Astrocyte of the cerebellum (primary cell): ENCODE measurements around the gene OR5H15.
"Not testable (repeated sequence)": the region's sequence is repeated elsewhere in the genome, so short reads cannot be mapped to it uniquely, and the experiment has no call there.

Experiments used
- DNase-seq: peaks from one replicate; pipeline ENCODE4 v3.0.0-alpha.2; 2011; ENCODE audit warnings: low read depth
- H3K4me3 ChIP-seq: 2 replicates; pipeline ENCODE4 v1.5.1; 2011; ENCODE audit warnings: mild to moderate bottlenecking, low read depth, low read length, moderate library complexity
- in situ Hi-C: cut with HindIII; loops from 2 replicates; pipeline ENCODE4 v1.10.0; 2017; ENCODE audit warnings: low sequenced_read_pairs
- TF ChIP-seq, protein P1 (sequence below): IDR thresholded peaks from 2 replicates; pipeline ENCODE4 v1.5.1; 2012; ENCODE audit warnings: low read length, low read depth, moderate library complexity, mild to moderate bottlenecking; ENCODE audit errors: missing control alignments

Gene OR5H15

GRCh38 chr3:98166396-98166795 lies at the start of gene OR5H15:
OR5H15 (plus strand) TSS chr3:98166696; CDS start chr3:98168700, 2,004 bp downstream.
- in situ Hi-C loops = no loop called here
- H3K4me3 ChIP-seq = no peak within 1 kb of the TSS
- DNase-seq = no peak
- TF ChIP-seq, protein P1, sequence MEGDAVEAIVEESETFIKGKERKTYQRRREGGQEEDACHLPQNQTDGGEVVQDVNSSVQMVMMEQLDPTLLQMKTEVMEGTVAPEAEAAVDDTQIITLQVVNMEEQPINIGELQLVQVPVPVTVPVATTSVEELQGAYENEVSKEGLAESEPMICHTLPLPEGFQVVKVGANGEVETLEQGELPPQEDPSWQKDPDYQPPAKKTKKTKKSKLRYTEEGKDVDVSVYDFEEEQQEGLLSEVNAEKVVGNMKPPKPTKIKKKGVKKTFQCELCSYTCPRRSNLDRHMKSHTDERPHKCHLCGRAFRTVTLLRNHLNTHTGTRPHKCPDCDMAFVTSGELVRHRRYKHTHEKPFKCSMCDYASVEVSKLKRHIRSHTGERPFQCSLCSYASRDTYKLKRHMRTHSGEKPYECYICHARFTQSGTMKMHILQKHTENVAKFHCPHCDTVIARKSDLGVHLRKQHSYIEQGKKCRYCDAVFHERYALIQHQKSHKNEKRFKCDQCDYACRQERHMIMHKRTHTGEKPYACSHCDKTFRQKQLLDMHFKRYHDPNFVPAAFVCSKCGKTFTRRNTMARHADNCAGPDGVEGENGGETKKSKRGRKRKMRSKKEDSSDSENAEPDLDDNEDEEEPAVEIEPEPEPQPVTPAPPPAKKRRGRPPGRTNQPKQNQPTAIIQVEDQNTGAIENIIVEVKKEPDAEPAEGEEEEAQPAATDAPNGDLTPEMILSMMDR = no peak

- DNase-seq = no peak
- no peak within 1 kb of the TSS for H3K4me3 ChIP-seq
- in situ Hi-C loops = no loop called here
- TF ChIP-seq, protein P1 = no peak
Measured at GRCh38 chr3:98130421-98130820, 36.1 kb upstream of the OR5H15 start, which contains the start of gene OR5H1. OR5H1 (plus strand) TSS chr3:98130721; CDS start chr3:98132698, 1,977 bp downstream.

DNA sequence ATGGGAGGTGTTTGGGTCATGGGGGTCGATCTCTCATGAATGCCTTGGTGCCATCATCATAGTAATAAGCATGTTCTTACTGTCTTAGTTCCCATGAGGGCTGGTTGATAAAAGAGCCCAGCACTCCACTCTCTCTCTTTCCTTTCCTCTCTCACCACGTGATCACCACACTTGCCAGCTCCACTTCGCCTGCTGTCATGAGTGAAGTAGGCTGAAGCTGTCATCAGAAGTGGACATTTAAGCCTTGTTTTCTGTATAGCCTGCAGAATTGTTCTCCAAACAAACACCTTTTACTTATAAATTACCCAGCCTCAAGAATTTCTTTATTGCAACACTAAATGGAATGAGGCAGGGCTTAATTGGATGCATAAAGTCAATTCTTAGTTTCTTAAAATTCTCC lies 29.9 kb upstream of the OR5H15 start:
- in situ Hi-C loops = no loop called here
- TF ChIP-seq, protein P1 = no peak
- H3K4me3 ChIP-seq = no peak overlapping the region
- DNase-seq = no peak

DNA sequence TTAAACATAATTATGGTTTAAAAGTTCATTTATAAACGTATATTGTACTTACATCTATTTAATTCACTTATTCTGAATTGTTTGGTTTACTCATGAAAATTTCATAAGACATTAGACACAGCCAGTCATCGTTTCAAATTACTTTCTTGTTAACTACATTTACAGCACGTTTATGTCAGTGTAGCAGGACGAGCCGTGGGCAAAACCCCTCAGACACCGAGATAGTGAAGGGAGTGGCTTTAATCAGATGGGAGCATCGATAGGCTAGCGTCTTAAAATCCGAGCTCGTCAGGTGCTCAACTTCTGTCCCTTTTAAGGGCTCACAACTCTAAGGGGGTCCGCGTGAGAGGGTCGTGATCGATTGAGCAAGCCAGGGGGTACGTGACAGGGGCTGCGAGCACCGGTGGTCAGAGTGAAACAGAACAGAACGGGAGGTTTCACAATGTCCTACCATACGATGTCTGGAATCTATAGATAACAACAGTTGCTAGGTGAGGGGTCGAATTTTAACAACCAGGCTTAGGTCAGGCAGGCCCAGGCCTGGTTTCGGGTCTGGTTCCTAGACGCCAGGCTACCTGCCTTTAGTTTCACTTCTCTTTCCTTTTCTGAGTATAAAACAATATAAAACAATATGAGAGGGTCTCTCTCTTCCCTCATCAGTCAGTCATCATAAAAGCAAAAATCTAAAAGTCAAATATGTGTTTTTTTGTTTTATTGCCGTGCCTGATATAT lies 28.5 kb upstream of the OR5H15 start:
- in situ Hi-C loops, H3K4me3 ChIP-seq, DNase-seq: not testable (repeated sequence)

GRCh38 chr3:98140531-98140930 lies 26.0 kb upstream of the OR5H15 start:
- no peak overlapping the region for H3K4me3 ChIP-seq
- TF ChIP-seq, protein P1 = no peak
- in situ Hi-C loops = no loop called here
- DNase-seq = no peak

- in situ Hi-C loops = no loop called here
- no peak for DNase-seq
- H3K4me3 ChIP-seq = no peak within 1 kb of the TSS
- TF ChIP-seq, protein P1 = no peak
Measured at GRCh38 chr3:98147179-98147578, 19.3 kb upstream of the OR5H15 start, which contains the start of gene OR5H14. OR5H14 (plus strand) TSS chr3:98147479; CDS start chr3:98149386, 1,907 bp downstream.

GRCh38 chr3:98148751-98149150 lies 17.7 kb upstream of the OR5H15 start:
- H3K4me3 ChIP-seq = no peak overlapping the region
- TF ChIP-seq, protein P1 = no peak
- DNase-seq = no peak
- in situ Hi-C loops = no loop called here

GRCh38 chr3:98149456-98149855 lies 17.0 kb upstream of the OR5H15 start:
- H3K4me3 ChIP-seq, in situ Hi-C loops, DNase-seq: not testable (repeated sequence)
